K562 treated with DMSO at 1 percent for 4 hours (cell line): ENCODE measurements around the gene ABHD8. TPM values are rescaled to one million over a fixed set of nuclear protein-coding genes. Genes with fewer than 3 reads are reported as not detected.

ENCODE experiments used
- total RNA-seq: library from RNA; unstranded; fragments of 300-600 nt; gene quantifications from 2 replicates; pipeline ENCODE4 v1.2.3, GENCODE V29; 2022; ENCODE audit not compliant: insufficient read depth

ABHD8 gene
- total RNA-seq: 28.5 and 38.4 TPM in 2 replicates

GRCh38 chr19:17303167-17303939, at the start of gene ABHD8:
Gene ABHD8, minus strand, starts transcription at chr19:17303425. Its CDS starts 1,809 bp downstream, at chr19:17301616.

GRCh38 chr19:17336872-17337674, 33.8 kb upstream of the ABHD8 start, which contains the start of gene GTPBP3:
Gene GTPBP3, plus strand, starts transcription at chr19:17337553. Its CDS starts 59 bp downstream, at chr19:17337612.

GRCh38 chr19:17334414-17335409, 31.5 kb upstream of the ABHD8 start, which contains the start of gene ANO8:
Gene ANO8, minus strand, starts transcription at chr19:17334855. Its CDS starts 185 bp downstream, at chr19:17334670.

GRCh38 chr19:17309198-17309964, 6.2 kb upstream of the ABHD8 start, which contains the start of gene DDA1:
Gene DDA1, plus strand, starts transcription at chr19:17309563. Its CDS starts 92 bp downstream, at chr19:17309655.

GRCh38 chr19:17305517-17306284, 2.5 kb upstream of the ABHD8 start, which contains the start of gene MRPL34:
Gene MRPL34, plus strand, starts transcription at chr19:17305872. Its CDS starts 21 bp downstream, at chr19:17305893.

GRCh38 chr19:17281391-17282304, 21.6 kb downstream of the ABHD8 start, which contains the start of gene ANKLE1:
Gene ANKLE1, plus strand, starts transcription at chr19:17281901. Its CDS starts 20 bp downstream, at chr19:17281921.

GRCh38 chr19:17266975-17267788, 36.0 kb downstream of the ABHD8 start, which contains the start of gene BABAM1:
Gene BABAM1, plus strand, starts transcription at chr19:17267443. Its CDS starts 1,364 bp downstream, at chr19:17268807.

GRCh38 chr19:17264641-17264979, 38.6 kb downstream of the ABHD8 start, which contains the start of gene USHBP1:
Gene USHBP1, minus strand, starts transcription at chr19:17264745. Its CDS starts 446 bp downstream, at chr19:17264299.

GRCh38 chr19:17245535-17245984, 57.7 kb downstream of the ABHD8 start, which contains the start of gene NR2F6:
Gene NR2F6, minus strand, starts transcription at chr19:17245919. Its CDS starts 699 bp downstream, at chr19:17245220.

Other genes with a start within 250 kb of the ABHD8 start
- gene HAUS8, start 228.0 kb downstream of the ABHD8 start, total RNA-seq: 24.9 and 28.3 TPM in 2 replicates
- 69.4 and 79.7 TPM in 2 replicates for gene MYO9B, start 227.6 kb downstream of the ABHD8 start, total RNA-seq
- gene USE1, start 88.1 kb downstream of the ABHD8 start, total RNA-seq: 39.2 and 46.9 TPM in 2 replicates
- 60.4 and 70.3 TPM in 2 replicates for gene OCEL1, start 77.2 kb downstream of the ABHD8 start, total RNA-seq
- gene NR2F6, start 57.5 kb downstream of the ABHD8 start, total RNA-seq: 129 and 155 TPM in 2 replicates
- not detected in 2 replicates for gene USHBP1, start 38.7 kb downstream of the ABHD8 start, total RNA-seq
- gene BABAM1, start 36.0 kb downstream of the ABHD8 start, total RNA-seq: 90.0 and 120 TPM in 2 replicates
- 2.9 and 4.2 TPM in 2 replicates for gene ANKLE1, start 21.5 kb downstream of the ABHD8 start, total RNA-seq
- 106 and 115 TPM in 2 replicates for gene MRPL34, start 2.4 kb upstream of the ABHD8 start, total RNA-seq
- gene DDA1, start 6.1 kb upstream of the ABHD8 start, total RNA-seq: 48.4 and 62.2 TPM in 2 replicates
- gene ANO8, start 31.4 kb upstream of the ABHD8 start, total RNA-seq: 7.5 and 12.0 TPM in 2 replicates
- 58.9 and 72.2 TPM in 2 replicates for gene GTPBP3, start 34.1 kb upstream of the ABHD8 start, total RNA-seq
- 1.4 TPM in 1 of 2 replicates, not detected in the other for gene PLVAP, start 73.9 kb upstream of the ABHD8 start, total RNA-seq
- gene CCDC194, start 90.8 kb upstream of the ABHD8 start, total RNA-seq: 1.3 TPM in 1 of 2 replicates, not detected in the other
- 559 and 568 TPM in 2 replicates for gene BST2, start 102.2 kb upstream of the ABHD8 start, total RNA-seq
- 75.4 and 81.5 TPM in 2 replicates for gene MVB12A, start 116.6 kb upstream of the ABHD8 start, total RNA-seq
- not detected in 2 replicates for gene TMEM221, start 145.2 kb upstream of the ABHD8 start, total RNA-seq
- not detected in 2 replicates for gene NXNL1, start 157.5 kb upstream of the ABHD8 start, total RNA-seq
- gene SLC27A1, start 167.1 kb upstream of the ABHD8 start, total RNA-seq: 2.2 and 3.1 TPM in 2 replicates
- gene PGLS, start 208.2 kb upstream of the ABHD8 start, total RNA-seq: 171 and 183 TPM in 2 replicates